Measurements from ENCODE around the gene TAPBPL.

TAPBPL gene

GRCh38 chr12:6444704-6445688 lies 6.8 kb upstream of the TAPBPL start, which contains the start of gene CD27:
TSS of gene CD27 (plus strand) at chr12:6444955. CDS start at chr12:6445096, 141 bp downstream.
- Histone ChIP-seq H4K20me1 (ENCODE audit: low read depth, low read length) (no peaks in the 10 kb centered on the region), H3K36me3 (ENCODE audit: low read length) (no peaks in the 10 kb centered on the region), H3K4me3 (ENCODE audit: insufficient read depth, low read length, poor library complexity, severe bottlenecking) (peak within 1 kb of the TSS; percentile 75), H3K9ac (ENCODE audit: low read length) (peak within 1 kb of the TSS; percentile 91), H3K9me2 (replicated peaks; ENCODE audit: insufficient read depth, low read length) (no peaks in the 10 kb centered on the region), H3K27ac (ENCODE audit: low read depth, low read length) (peak within 1 kb of the TSS; percentile 95), H3K79me2 (ENCODE audit: insufficient read depth, low read length) (peaks cover 19% of the 10 kb centered on the region), H3K4me2 (ENCODE audit: low read depth, low read length, poor library complexity, severe bottlenecking) (peak within 1 kb of the TSS; percentile 83), H2AFZ (ENCODE audit: low read depth, low read length, severe bottlenecking) (no peak within 1 kb of the TSS), H3K9me3 (ENCODE audit: insufficient read depth, low read length) (no peaks in the 10 kb centered on the region), H3K27me3 (ENCODE audit: low read length) (no peaks in the 10 kb centered on the region), H3F3A (ENCODE audit: insufficient read depth) (peaks cover 71% of the 10 kb centered on the region)
- TF ChIP-seq, protein P1, sequence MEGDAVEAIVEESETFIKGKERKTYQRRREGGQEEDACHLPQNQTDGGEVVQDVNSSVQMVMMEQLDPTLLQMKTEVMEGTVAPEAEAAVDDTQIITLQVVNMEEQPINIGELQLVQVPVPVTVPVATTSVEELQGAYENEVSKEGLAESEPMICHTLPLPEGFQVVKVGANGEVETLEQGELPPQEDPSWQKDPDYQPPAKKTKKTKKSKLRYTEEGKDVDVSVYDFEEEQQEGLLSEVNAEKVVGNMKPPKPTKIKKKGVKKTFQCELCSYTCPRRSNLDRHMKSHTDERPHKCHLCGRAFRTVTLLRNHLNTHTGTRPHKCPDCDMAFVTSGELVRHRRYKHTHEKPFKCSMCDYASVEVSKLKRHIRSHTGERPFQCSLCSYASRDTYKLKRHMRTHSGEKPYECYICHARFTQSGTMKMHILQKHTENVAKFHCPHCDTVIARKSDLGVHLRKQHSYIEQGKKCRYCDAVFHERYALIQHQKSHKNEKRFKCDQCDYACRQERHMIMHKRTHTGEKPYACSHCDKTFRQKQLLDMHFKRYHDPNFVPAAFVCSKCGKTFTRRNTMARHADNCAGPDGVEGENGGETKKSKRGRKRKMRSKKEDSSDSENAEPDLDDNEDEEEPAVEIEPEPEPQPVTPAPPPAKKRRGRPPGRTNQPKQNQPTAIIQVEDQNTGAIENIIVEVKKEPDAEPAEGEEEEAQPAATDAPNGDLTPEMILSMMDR (IDR thresholded peaks at IDR 0.05; ENCODE audit: insufficient read depth, low read length, poor library complexity, severe bottlenecking) = no peak
- TF ChIP-seq EZH2phosphoT487 (conservative IDR thresholded peaks at IDR 0.05; ENCODE audit: low read length) = no peak

- H4K20me1 ChIP-seq (ENCODE audit: low read depth, low read length) = no peaks in the 10 kb centered on the region
- H3K27ac ChIP-seq (ENCODE audit: low read depth, low read length) = peak overlapping the region; percentile 87
- H2AFZ ChIP-seq (ENCODE audit: low read depth, low read length, severe bottlenecking) = no peak overlapping the region
- no peaks in the 10 kb centered on the region for H3K9me3 ChIP-seq (ENCODE audit: insufficient read depth, low read length)
- peaks cover 13% of the 10 kb centered on the region for H3K79me2 ChIP-seq (ENCODE audit: insufficient read depth, low read length)
- H3K27me3 ChIP-seq (ENCODE audit: low read length) = no peaks in the 10 kb centered on the region
- H3F3A ChIP-seq (ENCODE audit: insufficient read depth) = peaks cover 57% of the 10 kb centered on the region
- peak overlapping the region; percentile 63 for H3K4me2 ChIP-seq (ENCODE audit: low read depth, low read length, poor library complexity, severe bottlenecking)
- no peak overlapping the region for H3K4me3 ChIP-seq (ENCODE audit: insufficient read depth, low read length, poor library complexity, severe bottlenecking)
- H3K36me3 ChIP-seq (ENCODE audit: low read length) = no peaks in the 10 kb centered on the region
- H3K9me2 ChIP-seq (replicated peaks; ENCODE audit: insufficient read depth, low read length) = no peaks in the 10 kb centered on the region
- no peak for TF ChIP-seq EZH2phosphoT487 (conservative IDR thresholded peaks at IDR 0.05; ENCODE audit: low read length)
- TF ChIP-seq, protein P1 (IDR thresholded peaks at IDR 0.05; ENCODE audit: insufficient read depth, low read length, poor library complexity, severe bottlenecking) = no peak
- H3K9ac ChIP-seq (ENCODE audit: low read length) = peak overlapping the region; percentile 57; the same call in 1 of the 2 replicates
Observed at GRCh38 chr12:6450091-6450868, 1.6 kb upstream of the TAPBPL start.

DNA sequence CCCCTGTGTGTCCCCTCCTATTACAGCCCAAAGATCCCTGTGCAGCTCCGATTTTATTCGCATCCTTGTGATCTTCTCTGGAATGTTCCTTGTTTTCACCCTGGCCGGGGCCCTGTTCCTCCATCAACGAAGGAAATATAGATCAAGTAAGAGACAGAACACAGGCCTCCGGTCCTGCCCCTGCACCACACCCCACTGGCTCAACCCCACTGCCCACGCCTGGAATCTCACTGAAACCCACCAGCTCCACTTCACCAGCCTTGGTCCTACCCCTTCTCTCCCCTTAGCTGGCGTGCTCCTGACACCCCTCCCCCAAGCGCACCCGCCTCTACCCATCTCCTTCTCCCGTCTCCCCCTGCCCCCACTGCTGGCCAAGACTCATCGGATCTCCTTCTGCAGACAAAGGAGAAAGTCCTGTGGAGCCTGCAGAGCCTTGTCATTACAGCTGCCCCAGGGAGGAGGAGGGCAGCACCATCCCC lies 934 bp upstream of the TAPBPL start:
- Histone ChIP-seq H2AFZ (ENCODE audit: low read depth, low read length, severe bottlenecking) (peak overlapping the region; percentile 52), H4K20me1 (ENCODE audit: low read depth, low read length) (no peaks in the 10 kb centered on the region), H3K79me2 (ENCODE audit: insufficient read depth, low read length) (peaks cover 7% of the 10 kb centered on the region; the same call in 1 of the 2 replicates), H3K27me3 (ENCODE audit: low read length) (no peaks in the 10 kb centered on the region), H3K27ac (ENCODE audit: low read depth, low read length) (peak overlapping the region; percentile 87), H3K9ac (ENCODE audit: low read length) (peak overlapping the region; percentile 57), H3K9me2 (replicated peaks; ENCODE audit: insufficient read depth, low read length) (no peaks in the 10 kb centered on the region), H3F3A (ENCODE audit: insufficient read depth) (peaks cover 53% of the 10 kb centered on the region), H3K36me3 (ENCODE audit: low read length) (no peaks in the 10 kb centered on the region), H3K4me3 (ENCODE audit: insufficient read depth, low read length, poor library complexity, severe bottlenecking) (no peak overlapping the region), H3K9me3 (ENCODE audit: insufficient read depth, low read length) (no peaks in the 10 kb centered on the region), H3K4me2 (ENCODE audit: low read depth, low read length, poor library complexity, severe bottlenecking) (peak overlapping the region; percentile 63)
- TF ChIP-seq, protein P1 (IDR thresholded peaks at IDR 0.05; ENCODE audit: insufficient read depth, low read length, poor library complexity, severe bottlenecking) = no peak
- no peak for TF ChIP-seq EZH2phosphoT487 (conservative IDR thresholded peaks at IDR 0.05; ENCODE audit: low read length)

Data from SU-DHL-6 (cell line).